Breast epithelium (tissue), 3 donors: ENCODE measurements around the gene LRRFIP1.

Source experiments
- CTCF ChIP-seq, 3 donors: fragments of 450-650 bp; IDR thresholded peaks; one replicate each; pipeline ENCODE4 v1.5.1; 2016 to 2017; ENCODE audit warnings: antibody characterized with exemption in 3 of 3, mild to moderate bottlenecking in 3 of 3, moderate library complexity in 3 of 3
- POLR2A ChIP-seq: fragments of 450-650 bp; IDR thresholded peaks from one replicate; pipeline ENCODE4 v1.6.1; 2016; ENCODE audit warnings: antibody characterized with exemption, mild to moderate bottlenecking, moderate library complexity

GRCh38 chr2:237699870-237700511 is 72.6 kb downstream of the LRRFIP1 start:
- TF ChIP-seq CTCF (IDR thresholded peaks at IDR 0.05) (no peak), POLR2A (no peak)
